GM18517 (cell line): ENCODE data around the gene LAMA1.

ENCODE experiments used
- ATAC-seq: cut with Tn5 transposase; IDR thresholded peaks from one replicate; pipeline ENCODE4 v1.9.1; 2021; ENCODE audit warnings: mild to moderate bottlenecking, moderate library complexity; ENCODE audit not compliant: unreplicated experiment

LAMA1 gene

DNA sequence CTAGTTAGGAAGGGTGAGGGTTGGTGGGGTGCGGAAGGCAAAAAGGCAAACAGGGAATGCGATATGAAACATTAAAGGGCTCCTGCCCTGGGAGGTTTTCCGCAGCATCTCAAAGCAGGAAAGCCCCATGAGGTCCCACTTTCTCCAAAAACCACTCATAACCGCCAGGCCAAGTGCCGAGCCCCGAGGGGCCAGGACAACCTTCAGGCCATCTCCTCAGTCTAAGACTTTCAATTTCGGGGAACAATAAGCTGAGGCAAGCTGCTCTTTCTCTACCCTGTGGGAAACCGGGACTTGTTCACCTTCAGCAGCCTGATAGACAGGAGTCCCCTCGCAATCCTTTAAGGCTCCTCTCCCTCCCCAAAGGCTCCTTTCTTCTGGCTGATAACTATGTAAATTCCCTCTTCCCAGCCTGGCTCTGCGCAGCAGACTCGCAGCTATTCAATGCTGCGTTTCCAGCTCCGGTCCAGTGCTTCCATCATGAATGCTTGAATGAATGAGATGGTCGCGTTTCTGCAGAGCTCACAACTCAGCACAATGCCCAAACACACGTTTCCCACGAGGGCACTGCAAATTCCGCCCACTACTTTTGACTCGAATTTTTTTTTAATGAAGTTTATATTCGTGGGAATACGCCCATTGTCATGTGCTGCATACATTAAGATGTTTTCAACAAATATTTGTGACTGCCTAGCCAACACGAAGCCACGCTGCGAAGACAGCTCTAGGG, 1.4 kb downstream of the LAMA1 start:
- ATAC-seq, result no peak

DNA sequence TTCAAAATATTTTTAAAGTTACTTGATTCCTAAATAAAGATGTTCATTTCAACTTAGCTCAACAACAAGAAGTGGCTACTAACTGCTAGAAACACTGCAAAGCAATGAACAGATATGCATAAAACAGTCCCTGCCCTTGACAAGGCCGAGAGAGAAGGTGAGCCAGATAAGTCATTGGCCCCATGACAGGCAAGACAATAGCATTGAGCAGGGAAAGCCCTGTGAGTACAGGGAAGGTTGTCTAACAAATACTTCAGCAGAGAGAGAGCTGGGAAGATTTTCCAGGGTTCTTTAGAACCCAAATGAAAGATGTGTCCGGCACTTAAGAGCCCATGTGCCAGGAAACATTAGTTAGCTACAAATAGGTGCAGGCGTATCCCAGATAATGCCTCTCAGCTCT, 4.7 kb downstream of the LAMA1 start:
- no peak for ATAC-seq

DNA sequence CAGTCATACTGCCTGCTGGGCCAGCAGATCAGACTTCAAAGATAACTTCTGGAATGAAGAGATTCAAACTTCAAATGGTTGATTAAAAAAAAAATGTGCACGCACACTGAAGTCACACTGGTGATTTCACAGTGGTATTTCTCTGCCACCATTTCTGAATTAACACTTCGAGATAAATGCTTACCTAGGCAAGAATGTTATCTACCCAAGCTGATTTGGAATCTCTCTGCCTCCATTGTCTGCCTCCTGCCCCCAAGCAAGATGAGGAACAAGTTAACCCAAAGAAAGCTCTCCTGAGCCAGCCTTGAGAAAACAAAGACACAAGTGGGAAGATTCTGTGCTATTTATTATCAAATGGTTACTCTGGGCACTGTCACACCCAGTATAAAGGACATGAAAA, 6.5 kb downstream of the LAMA1 start:
- ATAC-seq, result no peak

DNA sequence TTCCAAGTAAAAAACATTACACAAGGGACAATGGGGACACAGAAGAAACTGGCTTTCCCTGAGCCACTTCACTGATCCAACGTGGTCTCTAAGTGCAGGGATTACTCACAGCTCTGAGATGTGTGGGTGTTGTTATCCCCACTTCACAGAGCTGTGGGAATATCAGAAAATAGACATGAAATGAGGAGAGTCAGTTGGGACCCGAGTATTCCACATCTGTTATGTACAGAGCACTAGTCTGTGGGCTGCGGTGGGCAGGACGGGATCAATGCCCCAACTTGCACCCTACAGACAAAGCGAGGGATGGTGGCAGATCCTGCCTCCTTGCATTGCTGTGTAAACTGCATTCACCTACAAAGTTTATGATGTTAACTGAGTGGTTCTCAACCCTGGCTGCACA, 11.7 kb downstream of the LAMA1 start:
- ATAC-seq, result no peak

DNA sequence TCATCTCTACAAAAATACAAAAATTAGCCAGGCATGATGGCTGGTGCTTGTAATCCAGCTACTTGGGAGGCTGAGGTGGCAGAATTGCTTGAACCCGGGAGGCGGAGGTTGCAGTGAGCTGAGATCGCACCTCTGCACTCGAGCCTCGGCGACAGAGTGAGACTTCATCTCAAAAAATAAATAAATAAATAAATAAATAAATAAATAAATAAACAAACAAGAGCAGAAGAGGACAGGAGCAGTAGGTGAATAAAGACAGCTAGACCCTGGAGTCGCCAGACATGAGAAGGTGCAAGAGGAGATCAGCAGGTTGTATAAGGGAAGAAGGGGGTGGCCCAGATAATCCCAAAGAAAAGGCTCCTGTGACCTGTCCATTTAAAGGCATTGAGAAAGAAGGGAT, 12.3 kb downstream of the LAMA1 start:
- ATAC-seq, result no peak

DNA sequence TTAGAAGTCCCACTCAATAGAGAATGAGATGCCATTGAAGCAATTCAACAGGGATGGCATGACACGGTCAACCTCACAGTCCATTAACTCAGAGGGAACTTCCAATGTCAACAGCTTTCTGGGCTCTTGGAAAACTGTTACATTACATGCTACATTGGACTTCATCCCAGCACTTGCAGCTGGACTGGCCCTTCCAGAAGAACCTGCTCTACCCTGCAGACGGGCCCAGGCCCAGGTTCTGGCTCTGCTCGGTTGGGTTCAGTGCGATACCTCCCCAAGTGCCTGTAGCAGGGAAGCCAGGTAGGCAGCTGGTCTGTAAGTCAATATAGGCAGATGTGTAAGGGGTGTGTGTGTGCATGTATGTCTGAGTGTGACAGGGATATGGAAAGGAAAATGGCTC, 12.9 kb downstream of the LAMA1 start:
- no peak for ATAC-seq

DNA sequence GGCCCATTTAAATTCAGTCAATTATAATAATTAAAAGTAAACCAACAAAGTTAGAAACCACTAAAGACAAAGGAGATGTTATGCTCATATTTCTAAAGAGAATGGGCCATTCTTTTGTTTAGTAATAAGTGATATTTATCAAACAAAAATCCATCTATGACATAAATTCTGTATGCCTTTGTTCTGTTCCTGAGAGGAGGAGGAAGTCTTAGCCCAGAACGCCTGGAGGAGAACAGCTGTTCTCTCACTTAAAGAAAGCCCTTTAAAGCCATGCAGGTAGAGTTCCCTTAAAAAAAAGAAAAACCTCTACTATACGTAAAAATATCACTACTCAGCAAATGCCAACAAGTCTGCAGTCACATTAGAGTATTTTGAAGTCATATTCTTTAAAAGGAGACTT, 15.5 kb downstream of the LAMA1 start:
- ATAC-seq, result no peak

DNA sequence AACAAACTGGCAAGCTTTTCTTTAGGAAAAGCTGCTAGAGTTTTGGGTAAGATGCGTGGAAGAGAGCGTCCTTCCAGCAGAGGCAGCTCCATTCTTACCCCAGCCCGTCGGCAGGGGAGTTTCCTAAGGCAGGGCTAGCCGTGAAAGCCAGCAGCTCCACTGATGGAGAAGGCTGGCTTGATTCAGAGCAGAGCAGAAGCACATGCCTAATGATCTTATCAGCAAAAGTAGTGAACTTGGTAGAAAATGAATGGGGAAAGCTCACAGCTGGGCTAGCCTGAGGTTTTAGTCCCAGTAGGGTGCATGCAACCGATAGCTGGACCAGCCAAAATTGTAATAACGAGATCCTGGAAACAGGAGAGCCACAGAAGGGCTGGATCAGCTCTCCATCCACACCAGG, 20.8 kb downstream of the LAMA1 start:
- ATAC-seq, result no peak

DNA sequence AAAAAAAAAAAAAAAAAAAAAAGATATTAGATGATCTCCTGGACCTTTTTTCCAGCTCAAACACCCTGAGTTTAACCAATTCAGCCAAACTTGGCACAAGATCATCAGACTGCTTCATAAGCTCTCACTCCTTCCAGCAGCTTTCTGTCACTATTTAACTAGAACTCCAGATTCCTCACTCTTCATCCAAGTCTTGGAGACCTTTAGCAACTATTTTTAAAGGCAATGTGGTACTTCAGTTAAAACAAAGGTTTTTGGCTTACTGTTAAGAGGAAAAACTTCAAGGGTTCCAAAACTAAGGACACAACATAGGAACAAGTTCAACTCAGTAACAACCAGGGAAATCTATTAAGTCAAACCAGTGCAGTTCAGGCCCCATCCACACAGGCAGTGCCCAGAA, 23.2 kb downstream of the LAMA1 start:
- ATAC-seq, result no peak

DNA sequence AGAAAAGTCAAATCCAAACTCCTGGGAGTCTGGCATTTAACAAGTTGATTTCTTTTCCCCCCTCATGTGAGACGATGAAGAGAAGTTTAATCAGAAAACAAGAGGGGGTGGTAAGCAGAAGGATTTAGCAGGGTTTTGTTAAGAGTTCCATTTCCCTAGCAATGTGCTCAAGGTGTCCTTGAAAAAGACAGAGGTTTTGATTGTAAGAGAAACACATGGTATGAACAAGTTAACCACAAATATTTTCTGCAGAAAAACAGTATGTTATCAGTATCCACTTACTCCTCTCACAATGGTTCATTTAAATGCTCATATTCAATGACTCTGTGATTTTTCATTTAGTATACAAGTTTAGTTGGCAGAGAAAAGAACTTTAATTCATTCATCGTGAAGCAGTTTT, 26.8 kb downstream of the LAMA1 start:
- no peak for ATAC-seq

DNA sequence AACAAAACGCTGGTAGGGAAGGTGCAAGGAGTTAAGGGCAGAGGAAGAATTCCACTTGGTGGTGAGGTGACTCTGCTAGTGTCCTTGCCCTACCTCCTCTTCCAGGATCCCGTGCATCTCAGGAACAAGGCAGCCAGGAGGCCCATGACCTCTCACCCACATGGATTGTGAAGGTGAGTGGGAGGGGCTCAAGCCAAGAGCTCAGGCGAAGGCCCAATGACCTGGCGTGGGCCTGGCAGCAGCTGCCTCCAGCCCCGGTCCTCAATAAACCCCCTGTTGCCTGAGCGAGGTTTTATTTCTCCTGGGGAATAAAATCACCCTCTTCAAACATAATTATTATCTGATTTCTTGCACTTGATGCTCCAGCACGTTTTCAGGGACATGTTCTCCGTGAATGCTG, 28.2 kb downstream of the LAMA1 start:
- ATAC-seq, result no peak

DNA sequence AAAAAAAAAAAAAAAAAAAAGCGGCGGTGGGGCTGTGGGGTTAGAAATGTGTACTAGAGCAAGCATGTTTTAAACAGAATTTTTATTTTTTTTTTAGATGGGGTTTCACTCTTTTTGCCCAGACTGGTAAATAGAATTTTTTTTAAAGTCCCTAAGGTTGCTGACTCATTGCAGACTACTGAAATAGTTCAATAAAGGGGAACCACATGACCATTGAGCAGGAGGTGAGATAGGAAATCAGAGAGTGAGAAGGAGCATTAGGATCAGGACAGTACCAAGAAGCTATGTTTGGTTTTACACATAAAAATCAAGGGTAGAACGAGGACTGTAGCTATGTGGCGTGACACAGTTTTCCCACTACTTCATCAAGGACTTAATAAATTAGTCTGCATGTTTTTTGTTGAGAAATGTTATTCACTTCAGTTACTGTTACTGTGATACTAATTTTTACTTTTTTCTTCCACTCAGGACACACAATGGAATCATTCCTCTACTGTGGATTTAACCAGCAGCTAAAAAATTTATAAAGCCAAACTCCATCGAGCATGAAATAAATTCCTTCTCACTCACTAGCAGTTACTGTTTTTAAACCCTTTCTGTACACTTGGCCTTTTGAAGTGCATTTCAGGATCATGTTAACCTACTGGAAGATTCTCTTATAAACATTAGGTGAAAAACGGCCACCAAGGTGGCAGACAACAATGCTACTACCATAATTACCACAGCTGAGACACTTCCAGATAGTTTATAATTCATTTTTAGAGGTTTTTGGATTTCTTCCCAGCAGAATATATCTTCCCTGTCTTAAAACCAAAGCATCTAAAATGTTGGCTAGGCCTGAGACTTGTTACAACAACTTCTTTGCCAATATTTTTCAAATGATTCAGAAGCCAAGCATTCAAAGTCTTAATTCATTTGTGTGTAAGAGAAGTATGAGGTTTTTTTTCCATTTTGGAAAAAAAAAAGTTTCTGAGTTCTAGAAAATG, 33.2 kb downstream of the LAMA1 start:
- ATAC-seq, result no peak

DNA sequence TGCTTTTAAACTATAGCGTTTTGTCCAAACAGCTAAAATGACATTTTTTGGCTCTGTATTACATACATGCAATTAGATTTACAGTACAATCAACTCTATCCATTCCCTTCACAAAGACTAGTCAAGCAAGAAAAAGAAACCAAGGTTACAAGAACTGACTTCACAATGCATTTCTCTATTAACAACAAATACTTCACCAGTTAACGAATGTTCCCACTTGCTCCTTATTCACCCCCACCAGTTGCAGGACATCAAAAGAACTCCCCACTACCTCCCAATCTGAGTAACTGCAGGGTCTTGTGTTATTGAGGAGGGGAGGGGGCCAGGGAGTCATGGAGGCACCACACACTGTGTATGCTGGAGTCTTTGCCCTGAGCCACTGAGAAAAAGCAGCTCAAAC, 34.9 kb downstream of the LAMA1 start:
- no peak for ATAC-seq

DNA sequence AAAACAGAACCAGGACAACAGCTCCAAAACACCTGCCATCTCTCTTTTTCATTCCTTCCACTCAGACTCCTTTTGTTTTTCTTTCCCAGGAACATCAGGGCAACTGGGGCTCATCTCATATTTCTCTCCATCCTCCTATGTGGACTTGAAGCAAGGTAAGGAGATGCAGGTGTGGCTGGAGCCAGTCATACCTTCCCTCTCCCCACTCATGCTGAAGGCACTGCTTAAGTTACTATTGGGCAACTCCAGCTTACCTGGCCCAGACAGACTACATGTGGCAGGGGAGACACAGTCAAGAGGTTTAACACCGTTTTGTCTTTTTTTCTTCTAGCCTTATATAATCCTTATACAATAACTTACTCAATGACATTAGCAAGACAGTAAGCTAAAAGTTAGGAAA, 38.4 kb downstream of the LAMA1 start:
- ATAC-seq, result no peak

DNA sequence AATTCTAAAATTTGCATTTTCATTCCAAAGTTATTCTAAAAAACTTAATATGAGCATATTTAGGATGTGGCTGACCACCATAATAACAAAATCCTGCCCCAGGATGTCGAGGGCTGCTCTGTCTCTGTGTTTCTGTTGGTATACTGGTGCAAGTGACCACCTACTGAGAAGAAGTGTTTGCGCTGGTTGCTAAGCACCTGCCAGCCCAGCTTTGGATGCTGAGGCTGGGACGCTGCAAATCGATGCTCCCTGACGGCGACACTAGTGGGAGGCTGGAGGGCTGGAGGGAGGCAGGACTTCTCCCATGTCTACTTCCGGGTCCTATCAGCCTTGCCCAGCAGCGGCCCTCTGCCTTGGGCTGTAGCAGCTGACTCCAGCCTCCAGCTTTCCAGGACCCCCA, 45.0 kb downstream of the LAMA1 start:
- no peak for ATAC-seq

DNA sequence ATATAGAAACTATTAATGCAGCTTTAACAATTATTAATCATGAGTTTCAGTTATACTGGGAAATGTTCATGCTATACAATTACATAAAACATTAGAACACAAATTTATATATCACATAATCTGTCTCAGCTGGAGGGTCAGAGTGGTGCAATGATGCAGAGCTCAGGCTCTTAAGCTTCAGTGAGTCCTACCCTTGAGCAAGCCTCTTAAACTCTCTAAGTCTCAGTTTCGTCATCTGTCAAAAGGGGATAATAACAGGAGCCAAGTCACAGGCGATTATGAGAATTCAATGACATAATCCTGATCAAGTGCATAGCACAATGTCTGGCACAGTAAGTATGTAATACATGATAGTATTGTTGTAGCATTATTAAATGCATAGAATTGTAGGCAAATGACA, 46.0 kb downstream of the LAMA1 start:
- ATAC-seq, result no peak

DNA sequence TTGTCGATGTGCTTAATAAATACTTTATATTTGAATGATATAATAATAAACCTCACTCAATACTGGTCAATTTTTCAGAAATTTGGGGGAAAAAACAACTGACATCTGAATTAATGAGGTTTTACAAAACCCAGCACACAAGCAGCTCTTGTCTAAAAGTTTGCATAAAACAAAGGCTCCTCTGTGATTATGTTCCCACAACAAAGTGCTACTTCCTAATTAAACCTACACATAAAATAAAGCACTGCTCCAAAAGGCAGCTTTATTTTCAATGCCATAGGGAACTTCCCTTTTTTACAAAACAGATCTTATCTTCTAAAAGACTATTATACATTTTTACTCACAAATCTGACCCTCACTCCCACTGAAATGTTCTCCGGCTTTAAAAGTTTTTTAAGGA, 47.1 kb downstream of the LAMA1 start:
- ATAC-seq, result no peak

DNA sequence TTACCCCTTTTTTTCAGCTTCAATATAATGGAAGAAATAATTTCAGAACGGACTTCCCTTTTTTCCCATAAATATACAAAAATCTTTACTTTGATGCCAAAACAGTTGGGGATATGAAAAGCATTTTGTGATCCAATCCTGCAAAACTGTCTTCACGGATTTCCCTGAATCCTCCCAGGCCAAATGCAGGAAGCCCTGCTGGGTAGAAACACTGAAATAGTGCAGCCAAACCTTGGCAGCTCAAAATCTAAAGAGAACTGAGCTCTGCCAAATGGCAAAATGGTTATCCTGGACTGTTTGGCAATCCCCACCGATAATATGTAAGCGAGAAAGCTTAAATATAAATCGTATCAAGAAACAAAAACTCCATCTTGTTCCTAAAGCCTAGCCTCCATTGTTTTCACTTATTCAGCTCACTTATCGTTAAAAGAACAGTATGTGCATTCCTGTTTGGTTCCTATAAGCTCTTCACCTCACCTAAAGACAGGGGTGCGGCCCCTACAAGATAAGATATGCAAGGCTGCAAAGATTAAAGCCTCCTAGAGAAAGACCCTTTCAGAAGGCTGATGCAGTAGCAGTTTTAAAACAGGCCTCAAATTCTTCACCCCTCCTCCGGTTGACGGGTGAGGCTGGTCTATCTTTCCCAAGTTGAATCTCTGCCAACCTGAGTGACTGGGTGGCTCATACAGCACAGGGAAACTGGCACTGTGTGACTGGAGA, 48.6 kb downstream of the LAMA1 start:
- no peak for ATAC-seq

DNA sequence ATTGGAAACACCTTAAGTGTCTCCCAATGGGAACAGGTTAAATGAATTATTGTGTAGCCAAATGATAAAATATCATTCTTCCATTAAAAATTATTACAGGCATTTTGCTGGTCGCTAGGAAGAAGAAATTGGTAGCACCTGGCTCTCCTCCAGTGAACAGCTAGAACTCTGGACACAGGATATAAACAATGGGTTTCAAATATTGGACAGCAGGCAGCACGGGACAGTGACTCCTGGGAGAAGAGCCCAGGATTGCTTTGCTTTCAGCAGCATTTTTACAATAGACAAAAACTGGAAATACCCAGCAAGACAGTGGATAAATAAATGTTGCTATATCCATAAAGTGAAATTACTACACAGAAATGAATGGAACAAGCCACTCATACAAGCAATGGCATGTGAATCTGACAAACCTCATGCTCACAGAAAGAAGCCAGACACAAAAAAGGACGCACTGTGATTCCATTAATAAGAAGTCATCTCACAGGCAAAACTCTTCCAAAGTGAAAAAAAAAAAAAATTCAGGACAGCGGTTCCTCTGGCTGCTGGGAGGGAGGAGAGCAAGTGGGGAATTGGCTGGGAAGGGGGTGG, 50.5 kb downstream of the LAMA1 start:
- ATAC-seq, result no peak

DNA sequence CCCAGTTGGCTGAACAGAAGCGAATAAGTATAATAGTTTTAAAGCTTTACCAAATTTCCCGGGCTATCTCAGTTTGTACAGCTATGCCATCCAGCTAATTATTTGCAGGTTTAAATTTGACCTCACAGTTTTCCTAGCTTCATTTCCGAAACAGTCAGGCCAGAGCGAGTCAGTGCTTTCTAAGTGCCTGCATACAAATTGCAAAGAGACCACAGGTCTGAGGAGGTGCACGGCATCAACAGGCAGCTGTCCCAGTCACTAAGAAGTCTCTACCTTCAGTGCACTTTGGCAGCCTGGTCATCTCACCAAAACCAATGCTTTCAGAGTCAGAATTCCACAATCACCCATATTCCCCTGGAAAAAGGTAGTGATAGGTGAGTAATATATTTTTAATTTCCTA, 51.9 kb downstream of the LAMA1 start:
- no peak for ATAC-seq

DNA sequence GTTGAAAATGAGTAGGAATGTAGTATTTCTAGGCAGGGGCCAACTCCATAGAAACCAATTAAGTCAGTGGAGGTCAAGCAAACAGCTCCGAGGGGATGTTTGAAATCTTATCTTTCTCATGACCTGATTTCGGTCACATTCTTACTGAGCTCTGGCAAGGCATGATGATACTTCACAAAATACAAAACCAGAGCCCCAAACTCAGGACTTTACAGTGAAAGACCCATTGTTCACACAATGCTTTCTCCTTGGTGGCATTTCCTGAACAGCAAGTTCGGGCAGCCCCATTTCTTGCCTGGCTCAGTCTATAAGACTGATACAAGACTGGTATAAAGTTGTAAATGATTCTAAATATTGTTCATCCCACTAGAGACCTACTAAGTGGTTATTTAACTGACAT, 53.3 kb downstream of the LAMA1 start:
- no peak for ATAC-seq
